ENCODE data around the gene PRKD2.

PRKD2 gene

GRCh38 chr19:46698395-46699321 lies 18.3 kb downstream of the PRKD2 start:
- DNase-seq, result no peak

- no peak for DNase-seq
These were observed 19.5 kb downstream of the PRKD2 start for GRCh38 chr19:46697204-46697960.

GRCh38 chr19:46696866-46697203 lies 20.1 kb downstream of the PRKD2 start:
- no peak for DNase-seq

GRCh38 chr19:46696052-46696451 lies 20.9 kb downstream of the PRKD2 start:
- DNase-seq, result no peak

- no peak for DNase-seq
These were observed 23.2 kb downstream of the PRKD2 start for GRCh38 chr19:46693760-46694159.

- no peak for DNase-seq
These were observed 23.8 kb downstream of the PRKD2 start for GRCh38 chr19:46692918-46693722.

- no peak for DNase-seq
These were observed 25.0 kb downstream of the PRKD2 start for GRCh38 chr19:46691948-46692347.

GRCh38 chr19:46691104-46691503 lies 25.8 kb downstream of the PRKD2 start:
- no peak for DNase-seq

- DNase-seq, result no peak
These were observed 27.6 kb downstream of the PRKD2 start for GRCh38 chr19:46689358-46689757.

- DNase-seq, result no peak
These were observed 29.3 kb downstream of the PRKD2 start for GRCh38 chr19:46687438-46688145.

- no peak for DNase-seq
These were observed 31.7 kb downstream of the PRKD2 start for GRCh38 chr19:46685189-46685588.

GRCh38 chr19:46678110-46678732 lies 38.7 kb downstream of the PRKD2 start:
- DNase-seq, result peak; percentile 29

- DNase-seq, result no peak
These were observed 42.3 kb downstream of the PRKD2 start for GRCh38 chr19:46674416-46675178.

- DNase-seq, result no peak
These were observed 46.1 kb downstream of the PRKD2 start for GRCh38 chr19:46670813-46671212.

- no peak for DNase-seq
These were observed 48.3 kb downstream of the PRKD2 start for GRCh38 chr19:46668662-46669061.

GRCh38 chr19:46665072-46665471 lies 51.8 kb downstream of the PRKD2 start:
- DNase-seq, result no peak

GRCh38 chr19:46661735-46662592 lies 55.0 kb downstream of the PRKD2 start:
- DNase-seq, result peak; percentile 61

- peak; percentile 100 for DNase-seq
These were observed 55.7 kb downstream of the PRKD2 start, which contains the start of gene DACT3 for GRCh38 chr19:46661020-46661731. Gene DACT3 (minus strand): TSS chr19:46661182. CDS start chr19:46661064, 118 bp downstream.

- no peak for DNase-seq
These were observed 56.3 kb downstream of the PRKD2 start for GRCh38 chr19:46660551-46661019.

All from activated T-cell treated with anti-CD3 and anti-CD28 coated beads for 4 hours (primary cell).